Cardiac muscle cell (in vitro differentiated cells and primary cell): ENCODE measurements around the gene COQ2. TPM values are rescaled to one million over a fixed set of nuclear protein-coding genes. Genes with fewer than 3 reads are reported as not detected.
"Not testable (repeated sequence)": the region's sequence is repeated elsewhere in the genome, so short reads cannot be mapped to it uniquely, and the experiment has no call there.

ENCODE experiments used
- DNase-seq, 2 donors: peaks; one replicate each; pipeline versions ENCODE4 v3.0.0 to v3.0.0-alpha.2; 2010 to 2017; ENCODE audit warnings: low read depth in 1 of 2, low spot score in 1 of 2
- H3K27ac ChIP-seq: fragments of 200-600 bp; sonication (generic); 2 replicates; pipeline ENCODE4 v1.5.1; 2016
- H3K27me3 ChIP-seq: fragments of 200-600 bp; sonication (generic); 2 replicates; pipeline ENCODE4 v1.6.0; 2016; ENCODE audit warnings: control low read depth
- H3K36me3 ChIP-seq: fragments of 200-600 bp; sonication (generic); 2 replicates; pipeline ENCODE4 v1.5.1; 2016; ENCODE audit warnings: control low read depth
- H3K4me1 ChIP-seq: fragments of 200-600 bp; sonication (generic); 2 replicates; pipeline ENCODE4 v1.8.1; 2017; ENCODE audit warnings: low read depth, mild to moderate bottlenecking, mixed run types
- H3K4me3 ChIP-seq: fragments of 200-600 bp; sonication (generic); 2 replicates; pipeline ENCODE4 v1.5.1; 2016; ENCODE audit warnings: mild to moderate bottlenecking
- H3K9me3 ChIP-seq: fragments of 200-600 bp; sonication (generic); 2 replicates; pipeline ENCODE4 v1.5.1; 2017; ENCODE audit warnings: low read depth, mild to moderate bottlenecking, control low read depth
- polyA plus RNA-seq: library from polyadenylated mRNA; unstranded; fragments of >200 nt; fragmentation: Nextera tagmentation; extraction: Ambion mirVana; gene quantifications from 2 replicates; pipeline ENCODE4 v1.2.1, GENCODE V29; 2016
- total RNA-seq: library from RNA; depleted of rRNA; stranded (reverse); fragments of >200 nt; gene quantifications from 2 replicates; pipeline ENCODE4 v1.2.3, GENCODE V29; 2016
- TF ChIP-seq, protein P1 (sequence below): IDR thresholded peaks from 2 replicates; pipeline ENCODE4 v1.5.1; 2012; ENCODE audit warnings: low read depth, mild to moderate bottlenecking, low read length

The COQ2 gene, protein sequence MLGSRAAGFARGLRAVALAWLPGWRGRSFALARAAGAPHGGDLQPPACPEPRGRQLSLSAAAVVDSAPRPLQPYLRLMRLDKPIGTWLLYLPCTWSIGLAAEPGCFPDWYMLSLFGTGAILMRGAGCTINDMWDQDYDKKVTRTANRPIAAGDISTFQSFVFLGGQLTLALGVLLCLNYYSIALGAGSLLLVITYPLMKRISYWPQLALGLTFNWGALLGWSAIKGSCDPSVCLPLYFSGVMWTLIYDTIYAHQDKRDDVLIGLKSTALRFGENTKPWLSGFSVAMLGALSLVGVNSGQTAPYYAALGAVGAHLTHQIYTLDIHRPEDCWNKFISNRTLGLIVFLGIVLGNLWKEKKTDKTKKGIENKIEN
- total RNA-seq (6.1 and 6.4 TPM in 2 replicates), polyA plus RNA-seq (14.6 and 20.0 TPM in 2 replicates)

DNA sequence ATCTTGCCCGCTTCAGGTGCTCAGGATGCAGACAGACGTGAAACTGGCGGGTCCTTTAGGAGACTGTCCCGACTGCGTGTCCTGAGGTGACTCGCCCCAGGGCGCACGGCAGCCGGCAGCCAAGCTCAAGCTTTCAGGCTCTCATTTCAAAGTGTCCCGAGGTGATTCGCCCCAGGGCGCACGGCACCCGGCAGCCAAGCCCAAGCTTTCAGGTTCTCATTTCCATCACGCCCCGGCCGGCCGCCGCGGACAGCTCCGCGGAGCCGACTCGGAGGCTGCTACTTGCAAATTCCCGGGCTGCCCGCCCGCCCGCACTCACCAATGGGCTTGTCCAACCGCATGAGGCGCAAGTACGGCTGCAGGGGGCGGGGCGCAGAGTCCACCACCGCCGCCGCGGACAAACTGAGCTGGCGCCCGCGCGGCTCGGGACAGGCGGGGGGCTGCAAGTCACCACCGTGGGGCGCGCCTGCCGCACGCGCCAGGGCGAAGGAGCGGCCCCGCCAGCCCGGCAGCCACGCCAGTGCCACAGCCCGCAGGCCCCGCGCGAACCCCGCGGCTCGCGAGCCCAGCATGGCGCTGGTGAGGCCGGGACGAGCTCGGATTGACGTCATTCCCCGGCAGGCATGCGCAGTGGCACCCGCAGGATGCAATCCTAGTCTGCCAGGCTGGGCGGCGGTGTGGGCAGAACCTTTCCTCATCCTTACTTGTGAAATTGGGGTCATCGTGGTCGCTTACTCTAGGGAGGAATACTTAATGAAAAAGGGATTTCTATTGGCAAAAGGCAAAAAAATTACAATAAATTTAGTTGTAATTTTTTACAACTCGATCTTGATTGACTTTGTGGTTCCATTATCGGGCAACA lies at the start of gene COQ2:
Gene COQ2, minus strand, starts transcription at position 606 of the 862 bp plus-strand sequence. Its CDS starts 34 bp downstream, at position 572.
- H3K9me3 ChIP-seq = no peaks in the 10 kb centered on the region
- peak within 1 kb of the TSS; percentile 50 for H3K4me3 ChIP-seq
- H3K4me1 ChIP-seq = no peaks in the 10 kb centered on the region
- peak within 1 kb of the TSS; percentile 92 for H3K27ac ChIP-seq
- peak; percentile 95 to 98 for DNase-seq
- TF ChIP-seq, protein P1, sequence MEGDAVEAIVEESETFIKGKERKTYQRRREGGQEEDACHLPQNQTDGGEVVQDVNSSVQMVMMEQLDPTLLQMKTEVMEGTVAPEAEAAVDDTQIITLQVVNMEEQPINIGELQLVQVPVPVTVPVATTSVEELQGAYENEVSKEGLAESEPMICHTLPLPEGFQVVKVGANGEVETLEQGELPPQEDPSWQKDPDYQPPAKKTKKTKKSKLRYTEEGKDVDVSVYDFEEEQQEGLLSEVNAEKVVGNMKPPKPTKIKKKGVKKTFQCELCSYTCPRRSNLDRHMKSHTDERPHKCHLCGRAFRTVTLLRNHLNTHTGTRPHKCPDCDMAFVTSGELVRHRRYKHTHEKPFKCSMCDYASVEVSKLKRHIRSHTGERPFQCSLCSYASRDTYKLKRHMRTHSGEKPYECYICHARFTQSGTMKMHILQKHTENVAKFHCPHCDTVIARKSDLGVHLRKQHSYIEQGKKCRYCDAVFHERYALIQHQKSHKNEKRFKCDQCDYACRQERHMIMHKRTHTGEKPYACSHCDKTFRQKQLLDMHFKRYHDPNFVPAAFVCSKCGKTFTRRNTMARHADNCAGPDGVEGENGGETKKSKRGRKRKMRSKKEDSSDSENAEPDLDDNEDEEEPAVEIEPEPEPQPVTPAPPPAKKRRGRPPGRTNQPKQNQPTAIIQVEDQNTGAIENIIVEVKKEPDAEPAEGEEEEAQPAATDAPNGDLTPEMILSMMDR = peak; percentile 4
- no peaks in the 10 kb centered on the region for H3K27me3 ChIP-seq
- no peaks in the 10 kb centered on the region for H3K36me3 ChIP-seq

DNA sequence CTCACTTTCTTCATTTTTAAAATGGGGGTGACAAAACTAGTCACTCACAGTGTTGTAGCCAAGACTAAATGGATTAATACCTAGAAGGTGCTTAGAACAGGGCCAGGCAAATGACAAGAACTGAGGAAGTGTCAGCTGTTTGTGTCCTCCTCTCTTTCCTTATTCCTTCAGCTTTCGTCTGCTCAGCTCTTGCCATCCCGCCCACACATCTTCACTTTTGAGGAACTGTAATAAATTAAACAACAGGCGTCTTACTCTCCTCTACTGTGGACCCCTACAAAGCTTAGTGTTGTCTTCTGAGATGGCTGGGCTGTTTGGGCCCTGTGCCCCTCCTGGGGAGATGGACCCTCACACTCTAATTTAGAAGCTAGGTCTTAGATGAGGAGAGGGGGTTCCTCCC lies 47.4 kb upstream of the COQ2 start:
- Histone ChIP-seq H3K27ac (no peak overlapping the region), H3K4me1 (no peaks in the 10 kb centered on the region), H3K4me3 (no peak overlapping the region), H3K36me3 (no peaks in the 10 kb centered on the region), H3K9me3 (no peaks in the 10 kb centered on the region), H3K27me3 (peaks cover 70% of the 10 kb centered on the region)
- no peak for DNase-seq
- TF ChIP-seq, protein P1 = no peak

DNA sequence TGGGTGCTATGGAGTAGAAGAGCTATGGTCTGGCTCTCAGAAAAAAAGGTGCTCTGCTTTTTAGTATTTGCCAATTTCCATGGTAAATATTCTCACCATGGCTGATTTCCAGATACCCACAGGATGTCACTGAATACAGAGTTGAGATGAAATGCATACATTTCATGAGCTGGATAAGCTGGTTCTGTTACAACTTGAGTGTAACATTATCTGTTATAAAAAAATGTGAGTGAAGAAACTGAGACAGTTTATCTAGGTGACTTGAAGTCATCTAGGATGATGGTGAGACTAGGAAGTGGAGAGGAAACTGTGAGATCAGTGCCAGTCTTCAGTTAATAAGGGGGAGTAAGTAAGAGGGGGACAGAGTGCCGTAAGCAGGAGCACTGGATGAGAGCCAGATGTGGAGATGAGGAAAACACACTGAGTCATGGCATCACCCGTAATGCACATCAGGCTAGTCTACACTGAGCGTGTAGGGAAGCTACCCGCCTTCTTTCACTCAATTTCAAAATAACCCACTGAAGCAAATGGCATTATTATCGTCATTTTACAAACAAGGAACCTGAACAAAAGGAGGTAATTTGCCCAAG lies 45.0 kb upstream of the COQ2 start:
- TF ChIP-seq, protein P1 = no peak
- H3K36me3 ChIP-seq = no peaks in the 10 kb centered on the region
- H3K4me1 ChIP-seq = no peaks in the 10 kb centered on the region
- no peak overlapping the region for H3K27ac ChIP-seq
- peak in 1 of 2 donors; percentile 76 for DNase-seq
- H3K27me3 ChIP-seq = peaks cover 47% of the 10 kb centered on the region
- no peaks in the 10 kb centered on the region for H3K9me3 ChIP-seq
- no peak overlapping the region for H3K4me3 ChIP-seq

DNA sequence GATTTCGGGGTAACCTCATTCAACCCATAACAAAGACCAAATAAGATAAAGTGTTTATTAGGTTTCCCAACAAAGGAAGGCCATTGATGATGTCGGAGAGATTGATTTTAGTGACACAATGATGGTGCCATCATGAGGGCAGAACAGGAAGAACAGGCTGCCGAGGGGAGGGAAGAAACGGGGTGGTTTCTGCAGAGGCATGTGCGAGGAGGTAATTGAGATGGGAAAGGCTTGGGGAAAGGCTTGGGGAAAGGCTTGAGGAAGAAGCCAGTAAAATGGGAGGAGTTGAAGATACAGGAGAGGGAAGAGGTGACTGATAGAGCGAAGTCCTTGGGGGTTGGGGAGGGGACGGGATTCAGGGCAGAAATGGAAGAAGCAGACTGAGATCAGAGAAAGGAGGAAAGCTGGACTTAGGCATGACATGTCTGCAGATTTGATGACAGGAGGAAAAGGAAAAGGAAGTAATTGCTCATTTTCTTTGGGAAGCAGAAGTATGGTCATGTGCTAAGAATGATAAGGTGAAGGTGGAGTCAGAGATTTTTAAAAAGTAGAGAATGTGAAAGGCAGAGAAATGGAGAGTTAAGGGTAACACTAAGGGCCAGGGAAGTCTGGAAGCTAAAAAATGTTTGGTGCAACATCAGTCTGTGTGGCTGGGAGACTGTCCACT lies 44.1 kb upstream of the COQ2 start:
- H3K4me1 ChIP-seq = no peaks in the 10 kb centered on the region
- no peaks in the 10 kb centered on the region for H3K9me3 ChIP-seq
- H3K27ac ChIP-seq = no peak overlapping the region
- no peak overlapping the region for H3K4me3 ChIP-seq
- peak in 1 of 2 donors; percentile 9 for DNase-seq
- H3K27me3 ChIP-seq = peaks cover 38% of the 10 kb centered on the region
- no peaks in the 10 kb centered on the region for H3K36me3 ChIP-seq
- TF ChIP-seq, protein P1 = peak; percentile 15

DNA sequence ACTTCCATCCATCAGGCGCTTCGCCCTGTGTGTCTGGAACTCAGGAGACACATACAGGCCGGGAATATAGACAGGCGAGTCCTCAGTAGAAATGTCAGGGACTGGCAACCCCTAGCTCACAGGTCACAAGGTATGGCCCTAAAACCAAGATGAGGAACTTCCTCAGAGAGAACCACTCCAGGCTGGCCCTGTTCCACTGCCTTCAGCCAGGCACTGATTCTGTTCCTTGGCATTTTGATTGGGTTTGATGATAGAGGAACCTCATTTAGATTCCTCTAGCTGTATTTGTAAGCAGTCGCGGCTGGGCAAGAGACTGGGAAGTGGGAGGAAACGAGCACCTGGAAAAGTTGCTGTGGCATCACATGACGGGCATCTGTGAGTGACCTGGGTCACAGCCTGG lies 41.9 kb upstream of the COQ2 start:
- no peaks in the 10 kb centered on the region for H3K9me3 ChIP-seq
- H3K4me1 ChIP-seq = no peaks in the 10 kb centered on the region
- H3K4me3 ChIP-seq = no peak overlapping the region
- TF ChIP-seq, protein P1 = no peak
- H3K27ac ChIP-seq = no peak overlapping the region
- DNase-seq = no peak
- no peaks in the 10 kb centered on the region for H3K36me3 ChIP-seq
- peaks cover 17% of the 10 kb centered on the region for H3K27me3 ChIP-seq

DNA sequence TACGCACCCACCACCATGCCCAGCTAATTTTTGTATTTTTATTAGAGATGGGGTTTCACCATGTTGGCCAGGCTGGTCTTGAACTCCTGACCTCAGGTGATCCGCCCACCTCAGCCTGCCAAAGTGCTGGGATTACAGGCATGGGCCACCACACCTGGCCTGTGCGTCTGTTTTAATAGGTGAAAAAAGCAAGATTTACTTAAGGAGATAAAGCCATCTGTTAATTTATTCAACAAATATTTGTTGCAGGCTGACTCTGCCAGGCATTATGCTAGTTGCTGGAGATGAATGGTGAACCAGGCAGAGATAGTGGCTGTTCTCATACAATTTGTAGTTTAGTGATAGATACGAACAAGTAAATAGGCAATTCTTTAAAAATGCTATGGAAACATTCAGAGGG lies 40.7 kb upstream of the COQ2 start:
- not testable (repeated sequence) for H3K27ac ChIP-seq, H3K4me3 ChIP-seq, H3K4me1 ChIP-seq, H3K36me3 ChIP-seq, DNase-seq, H3K9me3 ChIP-seq
- H3K27me3 ChIP-seq = peaks cover 13% of the 10 kb centered on the region
